ENCODE results near the gene CHST8. TPM values are rescaled to one million over a fixed set of nuclear protein-coding genes. Genes with fewer than 3 reads are reported as not detected.

The CHST8 gene
- total RNA-seq, 1 experiment from 2014 or later, result 33.5 TPM

Other genes with a start within 250 kb of the CHST8 start
- 28.9 to 33.1 TPM (median 30.4 TPM) in 3 replicates for gene CEBPG, start 248.2 kb upstream of the CHST8 start, total RNA-seq (2021)
- 76.5 to 83.1 TPM (median 78.6 TPM) in 3 replicates for gene PEPD, start 100.2 kb upstream of the CHST8 start, total RNA-seq (2021)
- 32.7 to 41.5 TPM (median 35.5 TPM) in 3 replicates for gene KCTD15, start 174.9 kb downstream of the CHST8 start, total RNA-seq (2021)

All from WTC11 (cell line).